Epidermal melanocyte (primary cell): ENCODE data around the gene G3BP2.

Experiments used
- DNase-seq: peaks from one replicate; pipeline ENCODE4 v3.0.0; 2011; ENCODE audit warnings: low spot score; ENCODE audit not compliant: insufficient read length

Gene G3BP2

DNA sequence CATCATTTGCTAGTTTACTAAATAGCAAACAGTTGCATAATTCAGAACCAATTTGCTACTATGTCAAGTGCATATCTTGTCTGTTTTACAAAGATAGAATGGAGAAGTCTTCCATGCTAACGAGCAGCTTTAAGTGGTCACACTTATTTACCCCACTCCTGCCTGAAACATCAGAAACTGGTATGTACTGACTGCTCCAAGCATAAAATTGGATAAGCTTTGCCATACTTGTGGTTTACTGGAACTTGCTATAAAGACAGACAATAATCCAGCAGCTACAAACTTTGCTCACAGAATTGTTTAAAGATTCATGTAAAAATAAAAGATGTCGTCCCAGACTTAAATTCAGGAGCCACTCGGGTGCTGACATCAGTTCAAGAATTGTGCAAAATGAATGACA is 29.6 kb downstream of the G3BP2 start:
- DNase-seq, result no peak

GRCh38 chr4:75639124-75639695 is 34.0 kb downstream of the G3BP2 start:
- DNase-seq, result no peak

DNA sequence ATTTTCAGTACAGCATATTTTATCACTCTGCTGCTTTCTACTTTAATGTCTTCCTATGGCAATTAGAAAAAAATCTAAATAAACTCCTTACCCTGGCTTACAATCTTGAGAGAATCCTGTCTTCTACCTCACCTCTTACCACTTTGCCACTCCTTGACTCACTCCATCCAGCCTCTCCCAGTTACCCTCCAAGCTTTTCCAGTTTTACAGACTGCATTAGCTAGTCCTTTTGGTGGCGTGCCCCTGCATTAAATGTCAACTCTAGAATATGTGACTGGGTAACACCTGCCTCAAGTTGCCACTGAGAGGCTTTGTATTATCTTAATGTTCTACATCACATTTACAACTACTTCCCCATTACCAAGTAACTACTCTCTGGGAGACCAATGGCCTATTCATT is 35.4 kb downstream of the G3BP2 start:
- DNase-seq, result no peak

GRCh38 chr4:75637176-75637575 is 36.0 kb downstream of the G3BP2 start:
- DNase-seq, result no peak

DNA sequence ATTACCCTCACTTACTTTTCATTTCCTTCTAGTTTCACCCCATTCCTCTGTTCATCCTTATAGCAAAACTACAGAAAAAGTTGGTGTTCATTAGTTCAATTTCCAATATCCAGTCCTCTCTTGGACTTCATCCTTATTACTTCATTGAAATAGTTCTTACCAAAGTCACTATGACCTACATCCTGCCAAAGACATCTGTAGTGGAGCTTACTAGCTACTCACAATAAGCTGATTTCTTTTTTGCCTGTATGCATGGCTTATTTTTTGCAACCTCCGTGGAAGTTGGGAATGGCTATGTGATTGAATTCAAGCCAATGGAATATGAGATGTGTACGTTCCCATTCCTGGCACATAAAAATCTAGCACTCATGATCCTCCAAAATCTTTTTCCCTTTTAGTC is 38.3 kb downstream of the G3BP2 start:
- no peak for DNase-seq

- DNase-seq, result no peak
Observed at GRCh38 chr4:75634281-75634680, 38.9 kb downstream of the G3BP2 start.

GRCh38 chr4:75633846-75634245 is 39.4 kb downstream of the G3BP2 start:
- no peak for DNase-seq

DNA sequence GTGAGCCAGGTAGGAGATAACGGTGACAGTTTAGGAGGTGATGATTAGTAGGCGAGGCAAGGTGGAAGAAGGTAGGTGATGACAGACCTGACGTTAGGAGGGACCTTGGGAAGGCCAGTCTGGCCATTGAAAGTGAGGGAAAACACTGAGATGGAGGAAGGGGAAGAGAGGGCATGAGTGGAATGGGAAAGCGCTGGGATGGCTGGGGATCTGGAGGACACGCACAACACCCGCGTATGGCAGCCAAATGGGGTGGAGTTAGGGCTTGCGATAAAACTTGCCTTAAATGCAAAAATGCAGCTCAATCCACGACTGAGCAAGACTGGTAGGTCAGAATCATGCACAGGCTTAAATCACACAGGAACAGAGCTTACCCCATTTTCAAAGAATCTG is 42.3 kb downstream of the G3BP2 start:
- DNase-seq, result no peak

GRCh38 chr4:75630174-75630936 is 42.9 kb downstream of the G3BP2 start, which contains the start of gene CDKL2:
CDKL2 (minus strand) TSS chr4:75630528; CDS start chr4:75625988, 4,540 bp downstream.
- DNase-seq, result peak; percentile 59

DNA sequence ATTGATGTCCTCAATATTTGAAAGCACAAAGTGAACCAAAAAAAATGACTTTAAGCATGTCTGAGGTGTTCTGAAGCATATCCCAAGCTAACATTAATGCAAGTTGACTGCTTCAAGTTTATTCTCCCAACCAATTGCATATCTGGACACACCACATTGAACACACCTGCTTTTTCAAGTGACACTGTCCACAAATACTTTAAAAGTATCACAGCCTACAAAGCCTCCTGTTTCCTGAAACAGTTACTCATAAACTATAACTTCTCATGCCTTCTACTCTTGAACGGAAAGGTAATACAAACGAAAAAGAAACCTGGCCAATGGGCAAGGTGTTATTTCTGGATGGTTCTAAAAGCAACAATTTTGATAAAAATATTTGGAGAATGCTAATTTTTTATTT is 44.0 kb downstream of the G3BP2 start:
- no peak for DNase-seq

DNA sequence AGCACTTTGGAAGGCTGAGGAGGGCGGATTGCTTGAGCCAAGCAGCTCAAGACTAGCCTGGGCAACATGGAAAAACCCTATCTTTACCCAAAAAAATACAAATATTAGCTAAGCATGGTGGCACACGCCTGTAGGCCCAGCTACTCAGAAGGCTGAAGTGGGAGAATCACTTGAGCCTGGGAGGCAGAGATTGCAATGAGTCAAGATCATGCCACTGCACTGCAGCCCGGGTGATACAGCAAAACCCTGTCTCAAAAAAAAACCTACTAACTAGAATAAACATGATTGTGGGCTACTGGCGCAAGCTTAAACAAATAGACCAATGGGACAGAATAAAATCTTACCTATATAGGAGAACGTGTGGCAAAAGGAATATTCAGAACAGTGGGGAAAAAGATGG is 50.2 kb downstream of the G3BP2 start:
- no peak for DNase-seq

DNA sequence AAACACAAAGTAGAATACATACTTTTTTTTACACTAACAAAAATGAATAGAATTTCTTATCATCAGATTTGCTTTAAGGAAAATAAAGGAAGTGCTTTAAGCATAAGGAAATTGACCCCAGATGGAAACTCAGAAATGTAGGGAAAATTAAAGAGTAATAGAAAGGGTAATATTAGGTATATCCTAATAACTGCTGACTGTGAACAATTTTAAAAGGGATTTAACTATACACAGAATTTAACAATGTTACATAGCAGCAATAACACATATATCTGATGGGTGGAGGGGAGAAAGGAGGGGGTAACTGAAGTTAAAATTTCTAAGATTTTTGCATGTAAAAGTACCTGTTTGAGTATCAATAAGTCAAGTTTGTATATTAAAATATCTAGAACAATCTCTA is 51.5 kb downstream of the G3BP2 start:
- no peak for DNase-seq

DNA sequence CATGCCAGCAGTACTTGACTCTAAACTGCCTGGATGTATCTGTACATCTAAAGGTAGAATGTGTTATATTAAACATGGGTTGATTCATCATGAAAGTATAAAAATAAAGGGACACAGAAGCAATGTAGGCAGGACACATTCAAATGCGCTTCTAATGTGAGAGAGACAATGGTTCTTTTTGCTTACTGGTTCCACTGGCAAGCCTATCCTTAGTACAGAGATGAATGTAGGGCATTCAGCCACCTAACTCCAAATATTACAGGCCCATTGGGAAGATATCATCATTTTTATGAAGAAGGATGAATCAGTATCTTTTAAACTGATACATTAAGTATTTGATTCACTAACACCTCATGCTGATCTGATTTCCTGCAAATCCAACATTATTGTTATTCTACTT is 60.9 kb downstream of the G3BP2 start:
- no peak for DNase-seq

- DNase-seq, result no peak
Observed at GRCh38 chr4:75605928-75606327, 67.3 kb downstream of the G3BP2 start.

- DNase-seq, result no peak
Observed at GRCh38 chr4:75599647-75600046, 73.6 kb downstream of the G3BP2 start.

DNA sequence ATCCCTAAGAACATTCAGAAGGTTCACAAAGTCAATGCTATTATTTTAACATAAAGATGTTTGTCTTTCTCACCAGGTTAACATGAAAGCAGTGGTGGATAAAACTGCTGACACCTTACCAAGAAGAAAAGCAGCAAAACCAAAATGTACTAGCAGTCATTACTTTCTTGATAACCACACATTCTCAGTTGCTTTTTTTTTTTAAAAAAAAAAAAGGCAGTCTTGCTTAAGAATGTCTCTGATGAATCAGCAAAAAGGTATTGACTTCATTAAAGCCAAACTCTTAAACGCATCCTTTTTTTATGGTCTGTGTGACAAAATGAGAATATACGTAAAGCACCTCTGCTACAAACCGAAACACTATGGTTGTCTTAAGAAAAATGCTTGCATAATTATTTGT is 74.8 kb downstream of the G3BP2 start:
- no peak for DNase-seq

DNA sequence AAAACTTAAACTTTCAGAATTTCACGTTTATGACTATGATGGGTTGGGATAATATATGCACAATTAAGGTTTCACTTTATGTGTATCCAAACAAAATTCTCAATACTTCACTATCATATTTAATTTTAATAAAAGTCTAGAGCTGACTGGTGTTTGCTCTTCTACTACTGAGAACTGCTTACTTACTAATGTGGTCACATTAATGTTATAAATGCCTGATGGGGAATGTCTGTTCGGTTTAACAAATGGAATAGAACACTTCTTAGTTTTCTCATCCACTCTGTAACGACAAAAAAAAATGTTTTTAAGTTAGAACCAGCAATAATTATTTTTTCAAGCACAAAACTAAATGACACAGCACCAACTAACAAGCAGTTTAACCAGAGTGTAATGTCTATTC is 77.2 kb downstream of the G3BP2 start:
- no peak for DNase-seq

DNA sequence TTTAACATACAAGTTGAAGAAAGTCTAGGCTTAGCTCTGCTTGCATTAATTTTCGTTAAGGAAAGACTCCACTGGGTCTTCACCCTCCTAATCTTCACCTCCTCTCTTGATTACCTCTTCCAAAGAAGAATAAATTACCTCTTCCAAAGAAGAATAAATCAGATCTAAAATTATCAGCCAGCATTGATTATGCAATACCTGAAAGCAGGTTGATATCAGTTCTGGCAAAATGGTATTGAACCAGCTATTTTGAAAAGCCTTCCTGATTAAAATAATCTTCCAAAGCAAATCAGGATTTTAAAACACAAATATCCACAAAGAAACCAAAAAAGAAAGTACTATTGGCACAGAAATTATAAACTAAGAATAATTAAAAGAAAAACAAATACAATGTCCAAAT is 79.8 kb downstream of the G3BP2 start:
- no peak for DNase-seq
